ENCODE results near the gene CEACAM5. TPM values are rescaled to one million over a fixed set of nuclear protein-coding genes. Genes with fewer than 3 reads are reported as not detected.
"Not testable (repeated sequence)": the region's sequence is repeated elsewhere in the genome, so short reads cannot be mapped to it uniquely, and the experiment has no call there.

The CEACAM5 gene
- total RNA-seq, 2 experiments from 2014 or later = not detected

- no peak for ATAC-seq
- no peak overlapping the region for H3K27ac Mint-ChIP-seq
- H3K4me3 Mint-ChIP-seq = no peak overlapping the region
- H3K36me3 Mint-ChIP-seq (ENCODE audit: low read depth) = no peaks in the 10 kb centered on the region
- CTCF ChIA-PET = interaction anchor here (1.1 to 3.1 kb wide), 8 partner anchors 8 to 69 kb away, joined by 7 to 45 read pairs (median 14); partner anchors contain the start of gene CEACAM6
- DNase-seq = no peak
- intact Hi-C loops (cut with micrococcal nuclease) = loop anchor here (2.0 kb wide), 1 partner anchor 39 kb away; no protein-coding TSS in a partner anchor
- H3K4me1 Mint-ChIP-seq (ENCODE audit: low read depth) = no peaks in the 10 kb centered on the region
- peaks cover 42% of the 10 kb centered on the region for H3K27me3 Mint-ChIP-seq
- no peaks in the 10 kb centered on the region for H3K9me3 Mint-ChIP-seq
- POLR2A ChIA-PET = no interaction called here
- no peak for TF ChIP-seq CTCF (IDR thresholded peaks at IDR 0.05)
Measured at GRCh38 chr19:41707871-41708371, 505 bp upstream of the CEACAM5 start.

GRCh38 chr19:41709516-41709915 lies 1.1 kb downstream of the CEACAM5 start:
- H3K4me3 Mint-ChIP-seq; DNase-seq; H3K27ac Mint-ChIP-seq; H3K36me3 Mint-ChIP-seq (ENCODE audit: low read depth); H3K9me3 Mint-ChIP-seq; ATAC-seq; intact Hi-C loops (cut with micrococcal nuclease); POLR2A ChIA-PET; H3K4me1 Mint-ChIP-seq (ENCODE audit: low read depth): not testable (repeated sequence)
- H3K27me3 Mint-ChIP-seq = peaks cover 43% of the 10 kb centered on the region
- CTCF ChIA-PET = interaction anchor here (0.9 to 1.5 kb wide), 3 partner anchors 15 to 44 kb away, joined by 3 to 4 read pairs (median 4); no protein-coding TSS in a partner anchor

GRCh38 chr19:41709951-41710645 lies 1.7 kb downstream of the CEACAM5 start:
- H3K27me3 Mint-ChIP-seq = peaks cover 40% of the 10 kb centered on the region

GRCh38 chr19:41711376-41712261 lies 3.2 kb downstream of the CEACAM5 start:
- Mint-ChIP-seq H3K36me3 (ENCODE audit: low read depth) (no peaks in the 10 kb centered on the region), H3K4me3 (no peak overlapping the region), H3K27me3 (peaks cover 29% of the 10 kb centered on the region), H3K27ac (no peak overlapping the region), H3K9me3 (no peaks in the 10 kb centered on the region), H3K4me1 (ENCODE audit: low read depth) (no peaks in the 10 kb centered on the region)
- ChIA-PET CTCF (interaction anchor here (1.4 kb wide), 1 partner anchor 42 kb away, joined by 4 read pairs; no protein-coding TSS in a partner anchor), POLR2A (interaction anchor here (1.1 kb wide), 1 partner anchor 12 kb away, joined by 3 read pairs; no protein-coding TSS in a partner anchor)
- ATAC-seq (no peak), DNase-seq (no peak)
- no peak for TF ChIP-seq CTCF (IDR thresholded peaks at IDR 0.05)
- intact Hi-C loops (cut with micrococcal nuclease) = no loop called here

More at GRCh38 chr19:41709951-41710645, 1.7 kb downstream of the CEACAM5 start:
- H3K4me3 Mint-ChIP-seq = no peak overlapping the region
- ChIA-PET CTCF (interaction anchor here (0.9 to 1.5 kb wide), 3 partner anchors 14 to 44 kb away, joined by 3 to 4 read pairs (median 4); no protein-coding TSS in a partner anchor), POLR2A (interaction anchor here (1.1 kb wide), 1 partner anchor 14 kb away, joined by 3 read pairs; no protein-coding TSS in a partner anchor)
- ATAC-seq (no peak), DNase-seq (no peak)
- H3K27ac Mint-ChIP-seq = no peak overlapping the region
- TF ChIP-seq CTCF (IDR thresholded peaks at IDR 0.05) = no peak
- intact Hi-C loops (cut with micrococcal nuclease) = no loop called here
- H3K4me1 Mint-ChIP-seq (ENCODE audit: low read depth) = no peaks in the 10 kb centered on the region
- no peaks in the 10 kb centered on the region for H3K36me3 Mint-ChIP-seq (ENCODE audit: low read depth)
- H3K9me3 Mint-ChIP-seq = no peaks in the 10 kb centered on the region

- ChIA-PET POLR2A (no interaction called here), CTCF (interaction anchor here (1.9 kb wide), 1 partner anchor 73 kb away, joined by 5 read pairs; no protein-coding TSS in a partner anchor)
- intact Hi-C loops (cut with micrococcal nuclease) = no loop called here
Measured at GRCh38 chr19:41714598-41714997, 6.2 kb downstream of the CEACAM5 start.

More at GRCh38 chr19:41714598-41714997, 6.2 kb downstream of the CEACAM5 start:
- Mint-ChIP-seq H3K4me3 (no peak overlapping the region), H3K27ac (no peak overlapping the region), H3K36me3 (ENCODE audit: low read depth) (no peaks in the 10 kb centered on the region), H3K4me1 (ENCODE audit: low read depth) (no peaks in the 10 kb centered on the region), H3K27me3 (peaks cover 40% of the 10 kb centered on the region), H3K9me3 (no peaks in the 10 kb centered on the region)
- no peak for ATAC-seq
- no peak for TF ChIP-seq CTCF (IDR thresholded peaks at IDR 0.05)
- DNase-seq = no peak
